NCI-H460 (cell line): ENCODE data around the gene LIN54. TPM values are rescaled to one million over a fixed set of nuclear protein-coding genes. Genes with fewer than 3 reads are reported as not detected.
A peak's percentile ranks its signal among the peaks of the same experiment; 100 is the strongest.
"Not testable (repeated sequence)": the region's sequence is repeated elsewhere in the genome, so short reads cannot be mapped to it uniquely, and the experiment has no call there.

Experiments
- DNase-seq: peaks from one replicate; pipeline ENCODE4 v3.0.0-alpha.2; 2016; ENCODE audit warnings: low read depth; ENCODE audit errors: extremely low read depth
- polyA plus RNA-seq: library from polyadenylated mRNA; depleted of rRNA; stranded (reverse); fragments of >200 nt; gene quantifications from 2 replicates; pipeline ENCODE4 v1.2.3, GENCODE V29; 2014; cell fraction: nucleus; rRNA removed
- total RNA-seq: library from RNA; depleted of rRNA; stranded (reverse); fragments of >200 nt; shearing (Covaris generic); gene quantifications from 2 replicates; pipeline ENCODE4 v1.2.3, GENCODE V29; 2014; rRNA removed

Gene LIN54
- total RNA-seq: 17.4 and 19.8 TPM in 2 replicates
- polyA plus RNA-seq: 6.8 and 8.7 TPM in 2 replicates

DNA sequence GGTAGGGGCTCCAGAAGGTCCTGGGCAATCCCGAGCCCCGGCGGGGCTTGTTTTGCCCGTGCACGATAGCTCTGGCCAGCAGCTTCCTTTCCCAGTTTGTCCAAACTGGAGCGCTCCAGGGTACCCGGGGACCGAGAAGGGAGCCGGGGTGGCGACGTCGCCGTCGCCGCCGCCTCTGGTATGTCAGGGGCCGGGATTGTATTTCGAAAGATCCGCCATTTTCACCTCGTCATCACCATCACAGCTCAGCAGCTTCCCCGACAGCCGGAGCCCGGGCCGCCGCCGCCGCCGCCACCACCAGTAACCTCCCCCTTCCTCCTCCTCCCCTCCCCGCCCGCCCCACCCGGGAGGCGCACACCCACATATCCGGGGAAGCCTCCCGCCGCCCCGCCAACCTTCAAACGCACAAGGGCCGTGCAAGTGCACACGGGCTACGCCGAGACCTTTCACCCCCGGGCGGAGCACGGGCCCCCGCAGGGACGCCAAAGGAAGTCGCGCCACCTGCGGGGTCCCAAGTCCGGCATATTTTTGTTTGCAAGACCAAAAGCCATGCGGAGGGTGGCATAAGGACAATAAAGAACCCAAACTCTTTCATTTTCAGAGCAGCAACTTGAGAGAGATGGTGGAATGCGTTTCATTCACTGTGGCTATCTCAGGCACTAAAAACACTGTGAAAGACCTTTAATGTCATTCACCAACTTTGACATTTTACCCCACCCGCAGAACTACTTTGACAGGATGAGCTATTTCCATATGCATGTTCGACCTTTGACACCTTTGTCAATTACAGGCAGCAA is at the start of gene LIN54:
LIN54 (minus strand) TSS at position 302 of the 797 bp plus-strand sequence. CDS start 25,979 bp downstream, outside the sequence.
- peak; percentile 66 for DNase-seq

DNA sequence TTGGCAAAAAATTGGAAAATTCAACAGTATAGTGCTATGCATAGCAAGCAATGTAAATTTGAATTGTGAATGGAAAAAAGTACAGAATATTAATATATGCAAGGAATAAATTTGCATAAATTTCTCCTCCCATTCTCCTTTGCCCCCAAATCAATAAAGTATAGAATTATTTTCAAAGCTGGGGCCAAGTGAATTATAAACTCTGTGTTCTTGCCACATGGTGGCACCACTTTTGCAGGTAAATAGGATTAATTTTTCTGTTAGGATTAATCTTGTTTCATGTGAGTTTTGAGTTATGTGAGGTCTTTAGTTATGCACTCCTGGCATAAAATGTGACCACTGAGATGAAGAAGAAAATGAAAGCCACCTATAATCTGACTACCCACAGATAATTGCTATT is 44.3 kb upstream of the LIN54 start:
- peak; percentile 20 for DNase-seq

DNA sequence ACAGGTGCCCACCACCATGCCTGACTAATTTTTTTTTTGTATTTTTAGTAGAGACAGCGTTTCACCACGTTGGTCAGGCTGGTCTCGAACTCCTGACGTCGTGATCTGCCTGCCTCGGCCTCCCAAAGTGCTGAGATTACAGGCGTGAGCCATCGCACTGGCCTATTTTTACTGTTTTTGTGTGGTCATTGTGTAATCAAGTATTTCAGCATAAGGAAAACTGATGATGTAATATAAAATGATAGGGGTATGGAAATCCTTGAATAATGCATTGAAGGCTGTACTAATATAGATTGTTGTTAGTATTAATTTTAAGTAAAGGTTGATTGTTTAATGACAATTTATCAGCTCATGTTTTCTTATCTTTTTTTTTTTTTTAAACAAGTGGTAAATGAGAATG is 38.2 kb upstream of the LIN54 start:
- not testable (repeated sequence) for DNase-seq

DNA sequence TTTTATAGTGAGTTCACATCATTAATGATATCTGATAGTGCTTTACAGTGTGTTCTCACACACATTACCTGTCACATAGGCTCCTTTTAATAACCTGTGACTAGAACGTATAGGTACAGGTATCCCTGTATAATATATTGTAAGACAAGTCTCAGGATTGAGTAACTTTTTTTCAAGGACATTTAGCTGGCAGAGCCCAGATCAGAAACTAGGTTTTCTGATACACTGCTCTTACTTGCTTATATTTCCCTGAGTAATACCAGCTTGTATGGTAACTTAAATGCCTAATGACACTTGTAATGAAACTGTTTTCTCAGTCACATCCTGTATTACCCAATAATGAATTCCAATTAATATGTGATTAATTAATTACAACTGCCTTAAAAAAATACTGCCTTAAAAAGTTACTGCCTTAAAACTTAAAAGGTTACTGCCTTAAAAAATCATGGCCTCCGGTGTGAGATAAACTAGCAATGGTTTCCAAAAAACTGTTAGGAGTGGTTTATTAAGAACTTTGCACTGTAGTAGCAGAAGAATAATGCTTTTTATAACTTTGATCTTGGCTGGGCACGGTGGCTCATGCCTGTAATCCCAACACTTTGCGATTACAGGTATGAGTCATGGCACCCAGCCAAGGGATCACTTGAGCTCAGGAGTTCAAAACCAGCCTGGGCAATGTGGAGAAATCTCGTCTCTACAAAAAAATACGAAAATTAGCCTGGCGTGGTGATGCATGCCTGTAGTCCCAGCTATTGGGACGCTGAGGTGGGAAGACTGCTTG is 36.3 kb upstream of the LIN54 start:
- DNase-seq: no peak

DNA sequence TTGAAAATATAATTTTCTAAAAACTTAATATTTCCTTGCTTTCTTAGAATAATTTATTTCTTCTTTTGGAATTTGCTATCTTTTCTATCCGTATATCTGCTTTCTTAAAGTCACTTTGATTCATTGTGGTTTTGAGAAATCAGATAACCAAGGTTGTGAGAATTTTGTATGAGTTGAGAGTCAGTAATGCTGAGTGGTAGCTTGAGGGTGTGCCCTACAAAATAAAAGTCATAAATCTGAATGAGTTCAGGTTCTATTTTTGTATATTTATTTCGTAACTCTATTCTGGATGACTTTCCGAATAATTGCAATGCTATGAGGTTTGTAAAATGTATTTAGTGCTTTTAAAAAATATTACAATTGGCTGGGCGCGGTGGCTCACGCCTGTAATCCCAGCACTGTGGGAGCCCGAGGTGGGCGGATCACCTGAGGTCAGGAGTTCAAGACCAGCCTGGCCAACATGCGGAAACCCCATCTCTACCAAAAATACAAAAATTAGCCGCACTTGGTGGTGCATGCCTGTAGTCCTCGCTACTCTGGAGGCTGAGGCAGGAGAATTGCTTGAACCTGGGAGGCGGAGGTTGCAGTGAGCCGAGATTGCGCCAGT is 33.3 kb upstream of the LIN54 start:
- no peak for DNase-seq

DNA sequence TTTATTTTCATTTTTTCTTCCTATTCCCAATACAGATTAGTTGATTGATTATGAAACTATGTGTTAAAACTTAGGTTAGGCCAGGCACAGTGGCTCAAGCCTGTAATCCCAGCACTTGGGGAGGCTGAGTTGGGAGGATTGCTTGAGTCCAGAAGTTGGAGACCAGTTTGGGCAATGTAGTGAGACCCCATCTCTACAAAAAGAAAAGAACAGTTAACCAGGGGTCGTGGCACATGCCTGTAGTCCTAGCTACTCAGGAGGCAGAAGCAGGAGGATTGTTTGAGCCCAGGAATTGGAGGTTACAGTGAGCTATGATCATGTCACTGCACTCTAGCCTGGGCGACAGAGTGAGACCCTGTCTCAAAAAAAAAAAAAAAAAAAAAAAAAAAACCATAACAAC is 32.5 kb upstream of the LIN54 start:
- not testable (repeated sequence) for DNase-seq

- no peak for DNase-seq
These were observed 29.6 kb upstream of the LIN54 start for GRCh38 chr4:83040269-83040668.

DNA sequence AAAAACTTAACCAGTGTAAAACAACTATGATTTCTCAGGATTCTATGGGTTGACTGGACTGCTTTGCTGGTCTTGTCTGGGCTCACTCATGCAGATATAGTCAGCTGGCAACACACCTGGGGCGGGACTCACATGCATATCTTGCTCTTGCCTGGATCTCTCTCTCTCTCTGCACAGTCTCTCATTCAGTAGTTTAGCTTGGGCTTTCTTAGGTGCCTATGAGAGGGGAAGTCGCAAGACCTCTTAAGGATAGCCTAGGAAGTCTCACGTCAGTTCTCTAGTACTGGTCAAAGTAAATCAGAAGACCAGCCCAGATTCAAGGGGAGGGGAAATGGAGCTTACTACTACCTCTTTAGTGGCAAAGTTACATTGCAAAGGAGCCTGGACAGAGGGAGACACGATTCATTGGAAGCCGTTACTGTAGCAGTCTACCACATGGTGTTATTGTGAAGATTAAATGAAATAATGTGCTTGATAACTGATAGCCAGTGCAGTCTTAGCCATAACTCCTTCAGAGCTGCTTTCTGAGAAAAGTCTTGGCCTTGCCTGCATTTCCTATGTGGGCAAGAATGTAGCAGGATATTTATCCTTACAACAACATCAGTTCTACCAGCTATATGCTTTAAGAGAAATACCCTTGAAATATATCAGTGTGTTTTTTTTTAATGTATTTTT is 26.5 kb upstream of the LIN54 start:
- no peak for DNase-seq

- peak; percentile 99 for DNase-seq
These were observed 24.2 kb upstream of the LIN54 start, which contains the start of gene COPS4 for GRCh38 chr4:83034630-83035494. COPS4 (plus strand) TSS chr4:83035183; CDS start chr4:83035225, 42 bp downstream.

DNA sequence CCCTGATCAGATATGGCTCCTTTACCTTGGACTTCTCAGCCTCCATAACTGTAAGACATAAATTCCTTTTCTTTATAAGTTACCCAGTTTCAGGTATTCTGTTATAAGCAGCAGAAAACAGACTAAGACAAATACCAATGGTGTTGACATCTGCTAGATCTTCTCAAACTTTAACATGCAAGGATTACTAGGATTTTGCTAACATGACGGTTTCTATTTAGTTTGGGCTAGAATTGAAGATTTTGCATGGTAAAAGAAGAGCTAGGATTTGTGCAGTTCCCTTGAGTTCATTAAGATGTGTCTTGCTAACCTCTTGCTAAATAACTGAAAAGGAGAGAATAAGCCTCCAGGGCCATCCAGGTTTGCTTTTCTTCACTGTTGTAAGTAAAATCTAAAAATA is 19.1 kb upstream of the LIN54 start:
- DNase-seq: no peak

- DNase-seq: no peak
These were observed 18.4 kb upstream of the LIN54 start for GRCh38 chr4:83028976-83029375.

GRCh38 chr4:83025563-83025962 is 14.9 kb upstream of the LIN54 start:
- DNase-seq: no peak

- no peak for DNase-seq
These were observed 13.6 kb upstream of the LIN54 start for GRCh38 chr4:83024233-83024632.

DNA sequence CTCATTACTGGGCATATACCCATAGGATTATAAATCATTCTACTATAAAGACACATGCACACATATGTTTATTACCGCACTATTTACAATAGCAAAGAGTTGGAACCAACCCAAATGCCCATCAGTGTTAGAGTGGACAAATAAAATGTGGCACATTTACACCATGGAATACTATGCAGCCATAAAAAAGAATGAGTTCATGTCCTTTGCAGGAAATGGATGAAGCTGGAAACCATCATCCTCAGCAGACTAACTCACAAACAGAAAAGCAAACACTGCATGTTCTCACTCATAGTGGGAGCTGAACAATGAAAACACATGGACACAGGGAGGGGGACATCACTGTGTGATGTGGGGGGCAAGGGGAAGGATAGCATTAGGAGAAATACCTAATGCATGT is 13.0 kb upstream of the LIN54 start:
- DNase-seq: not testable (repeated sequence)

- no peak for DNase-seq
These were observed 12.3 kb upstream of the LIN54 start for GRCh38 chr4:83022724-83023450.

DNA sequence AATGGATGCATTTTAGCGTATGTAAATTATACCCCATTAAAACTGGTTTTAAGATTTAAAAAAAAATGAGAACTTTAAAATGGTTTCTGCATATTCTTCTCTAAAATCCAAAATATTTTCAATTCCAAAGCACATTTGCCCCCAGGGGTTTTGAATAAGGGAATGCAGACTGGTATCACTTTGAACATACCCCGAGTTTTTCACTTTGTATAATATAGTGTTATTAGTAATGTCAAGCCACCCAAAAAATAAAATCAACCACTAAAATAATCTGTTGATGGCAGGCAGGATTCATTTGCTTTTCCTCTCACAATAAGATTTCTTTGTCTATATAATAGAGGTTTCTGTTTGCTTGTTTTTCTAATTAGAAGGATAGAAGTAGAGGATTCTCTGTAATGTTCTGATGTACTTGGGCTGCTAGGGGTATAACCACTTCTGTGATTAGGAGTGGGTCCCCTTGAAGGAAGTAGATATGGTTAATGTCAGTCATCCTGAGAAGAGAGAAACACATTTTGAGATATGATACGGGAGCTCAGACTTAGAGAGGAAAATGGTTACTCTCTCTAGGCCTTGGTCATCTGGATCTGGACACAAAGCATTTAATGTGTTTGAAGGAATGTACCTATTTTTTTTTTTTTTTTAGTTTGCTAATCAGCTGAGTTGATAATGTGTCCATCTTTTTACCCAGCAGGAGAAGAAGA is 9.3 kb upstream of the LIN54 start:
- DNase-seq: no peak

DNA sequence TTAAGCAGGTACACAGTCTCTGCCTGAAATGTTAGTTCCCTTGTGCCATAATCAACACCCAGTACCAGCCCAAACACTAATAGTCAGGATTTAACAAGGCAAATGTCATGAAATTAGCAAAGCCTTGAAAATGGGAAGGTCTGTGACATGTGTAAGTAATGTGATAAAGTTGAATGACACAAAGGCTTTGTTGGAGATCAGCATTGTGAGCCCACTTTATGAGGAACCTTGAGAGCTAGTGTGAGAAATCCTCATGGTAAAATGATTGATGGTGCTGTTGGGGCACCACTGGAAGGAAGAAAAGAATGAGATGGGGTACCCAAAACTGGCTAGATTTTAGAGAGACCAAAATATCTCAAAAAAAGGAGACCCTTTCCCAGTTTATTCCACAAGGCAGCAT is 3.3 kb upstream of the LIN54 start:
- no peak for DNase-seq

DNA sequence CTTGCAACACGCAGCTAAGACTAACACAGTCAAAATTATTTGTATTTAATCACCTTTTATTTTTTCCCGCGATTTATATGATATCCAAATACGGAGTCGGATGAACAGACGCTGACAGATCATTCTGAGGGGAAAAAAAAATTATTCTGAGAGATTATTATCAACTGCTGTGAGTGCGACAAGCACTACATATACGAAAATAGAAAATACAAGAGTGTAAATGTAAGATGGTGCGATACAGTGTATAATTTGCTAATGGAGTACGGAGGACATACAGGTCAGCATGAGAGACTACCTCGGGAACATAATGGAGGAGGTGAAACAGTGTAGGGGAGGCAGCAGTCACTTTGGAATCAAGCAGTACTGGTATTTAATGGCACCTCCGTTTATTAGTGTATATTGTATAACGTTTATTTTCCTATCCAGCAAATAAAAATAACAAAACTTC is 2.8 kb upstream of the LIN54 start:
- no peak for DNase-seq
